ENCODE results near the gene TSPAN9. TPM values are rescaled to one million over a fixed set of nuclear protein-coding genes. Genes with fewer than 3 reads are reported as not detected.

TSPAN9 gene
- total and polyA plus RNA-seq, 4 donors, result 17.4 to 62.9 (median 34.2) TPM

DNA sequence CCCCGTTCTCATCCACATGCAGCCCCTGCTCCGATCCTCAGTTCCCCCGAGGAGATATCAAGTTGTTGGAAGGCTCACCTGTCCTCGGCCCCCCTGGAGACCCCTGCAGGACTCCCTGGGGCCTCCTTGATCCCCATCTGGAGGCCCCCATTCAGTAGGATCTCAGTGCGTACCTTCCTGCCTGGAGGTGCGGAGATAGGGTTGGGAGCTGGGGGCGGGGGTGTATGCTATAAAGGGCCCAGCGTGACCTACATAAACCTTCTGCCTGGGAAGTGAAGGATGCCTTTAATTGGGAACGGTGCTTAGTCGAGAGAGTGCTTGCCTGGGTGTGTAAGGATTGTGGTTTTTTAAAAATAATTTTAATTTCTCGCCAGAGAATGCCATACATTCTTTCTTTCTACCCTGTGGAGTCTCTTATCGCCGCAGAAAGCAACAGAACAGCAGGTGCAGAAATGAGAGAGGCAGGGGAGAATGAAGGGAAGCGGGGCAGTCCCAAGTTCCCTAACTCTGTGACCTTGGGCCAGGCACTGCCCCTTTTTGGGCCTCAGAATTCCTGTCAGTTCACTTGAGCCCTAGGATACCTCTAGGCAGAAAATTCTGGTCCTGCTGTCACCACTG is 153.7 kb downstream of the TSPAN9 start:
- WGBS, result 85% methylated on average over 14 of the region's 14 CpGs
- Histone ChIP-seq H3K36me3 (ENCODE audit: control insufficient read depth in 4 of 4, insufficient read depth in 3 of 4, low read depth in 1 of 4, low read length in 3 of 4) (peaks cover 0 to 10% (median under 1%) of the 10 kb centered on the region in 4 donors), H3K27me3 (ENCODE audit: control insufficient read depth in 4 of 4, insufficient read depth in 4 of 4, low read length in 3 of 4) (no peaks in the 10 kb centered on the region), H3K4me1 (ENCODE audit: control insufficient read depth in 4 of 4, insufficient read depth in 4 of 4, low read length in 3 of 4) (peaks cover 6 to 19% (median 15%) of the 10 kb centered on the region in 4 donors), H3K9ac (ENCODE audit: low read depth in 1 of 2, low read length in 2 of 2) (no peak overlapping the region), H3K9me3 (ENCODE audit: control insufficient read depth in 4 of 4, low read length in 3 of 4) (no peaks in the 10 kb centered on the region), H3K27ac (ENCODE audit: low read depth in 1 of 2, low read length in 2 of 2) (no peak overlapping the region), H3K4me3 (ENCODE audit: low read depth in 1 of 3, low read length in 3 of 3) (no peak overlapping the region)
- TF ChIP-seq EGR1 (IDR thresholded peaks at IDR 0.05; ENCODE audit: low read depth in 2 of 2) (no peak), RXRA (IDR thresholded peaks at IDR 0.05) (no peak), NR2F2 (IDR thresholded peaks at IDR 0.05) (no peak), YY1 (IDR thresholded peaks at IDR 0.05) (no peak), HNF4A (conservative IDR thresholded peaks at IDR 0.05) (no peak), JUND (IDR thresholded peaks at IDR 0.05) (no peak), SP1 (IDR thresholded peaks at IDR 0.05) (no peak), GABPA (IDR thresholded peaks at IDR 0.05 in 1 of 2, conservative IDR thresholded peaks at IDR 0.05 in 1 of 2) (no peak), HNF4G (IDR thresholded peaks at IDR 0.05) (no peak), TAF1 (conservative IDR thresholded peaks at IDR 0.05) (no peak), FOXA1 (IDR thresholded peaks at IDR 0.05) (no peak)
- TF ChIP-seq, protein P1, sequence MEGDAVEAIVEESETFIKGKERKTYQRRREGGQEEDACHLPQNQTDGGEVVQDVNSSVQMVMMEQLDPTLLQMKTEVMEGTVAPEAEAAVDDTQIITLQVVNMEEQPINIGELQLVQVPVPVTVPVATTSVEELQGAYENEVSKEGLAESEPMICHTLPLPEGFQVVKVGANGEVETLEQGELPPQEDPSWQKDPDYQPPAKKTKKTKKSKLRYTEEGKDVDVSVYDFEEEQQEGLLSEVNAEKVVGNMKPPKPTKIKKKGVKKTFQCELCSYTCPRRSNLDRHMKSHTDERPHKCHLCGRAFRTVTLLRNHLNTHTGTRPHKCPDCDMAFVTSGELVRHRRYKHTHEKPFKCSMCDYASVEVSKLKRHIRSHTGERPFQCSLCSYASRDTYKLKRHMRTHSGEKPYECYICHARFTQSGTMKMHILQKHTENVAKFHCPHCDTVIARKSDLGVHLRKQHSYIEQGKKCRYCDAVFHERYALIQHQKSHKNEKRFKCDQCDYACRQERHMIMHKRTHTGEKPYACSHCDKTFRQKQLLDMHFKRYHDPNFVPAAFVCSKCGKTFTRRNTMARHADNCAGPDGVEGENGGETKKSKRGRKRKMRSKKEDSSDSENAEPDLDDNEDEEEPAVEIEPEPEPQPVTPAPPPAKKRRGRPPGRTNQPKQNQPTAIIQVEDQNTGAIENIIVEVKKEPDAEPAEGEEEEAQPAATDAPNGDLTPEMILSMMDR (IDR thresholded peaks at IDR 0.05; ENCODE audit: low read depth, low read length, missing input control), result no peak
- TF ChIP-seq, protein P2, sequence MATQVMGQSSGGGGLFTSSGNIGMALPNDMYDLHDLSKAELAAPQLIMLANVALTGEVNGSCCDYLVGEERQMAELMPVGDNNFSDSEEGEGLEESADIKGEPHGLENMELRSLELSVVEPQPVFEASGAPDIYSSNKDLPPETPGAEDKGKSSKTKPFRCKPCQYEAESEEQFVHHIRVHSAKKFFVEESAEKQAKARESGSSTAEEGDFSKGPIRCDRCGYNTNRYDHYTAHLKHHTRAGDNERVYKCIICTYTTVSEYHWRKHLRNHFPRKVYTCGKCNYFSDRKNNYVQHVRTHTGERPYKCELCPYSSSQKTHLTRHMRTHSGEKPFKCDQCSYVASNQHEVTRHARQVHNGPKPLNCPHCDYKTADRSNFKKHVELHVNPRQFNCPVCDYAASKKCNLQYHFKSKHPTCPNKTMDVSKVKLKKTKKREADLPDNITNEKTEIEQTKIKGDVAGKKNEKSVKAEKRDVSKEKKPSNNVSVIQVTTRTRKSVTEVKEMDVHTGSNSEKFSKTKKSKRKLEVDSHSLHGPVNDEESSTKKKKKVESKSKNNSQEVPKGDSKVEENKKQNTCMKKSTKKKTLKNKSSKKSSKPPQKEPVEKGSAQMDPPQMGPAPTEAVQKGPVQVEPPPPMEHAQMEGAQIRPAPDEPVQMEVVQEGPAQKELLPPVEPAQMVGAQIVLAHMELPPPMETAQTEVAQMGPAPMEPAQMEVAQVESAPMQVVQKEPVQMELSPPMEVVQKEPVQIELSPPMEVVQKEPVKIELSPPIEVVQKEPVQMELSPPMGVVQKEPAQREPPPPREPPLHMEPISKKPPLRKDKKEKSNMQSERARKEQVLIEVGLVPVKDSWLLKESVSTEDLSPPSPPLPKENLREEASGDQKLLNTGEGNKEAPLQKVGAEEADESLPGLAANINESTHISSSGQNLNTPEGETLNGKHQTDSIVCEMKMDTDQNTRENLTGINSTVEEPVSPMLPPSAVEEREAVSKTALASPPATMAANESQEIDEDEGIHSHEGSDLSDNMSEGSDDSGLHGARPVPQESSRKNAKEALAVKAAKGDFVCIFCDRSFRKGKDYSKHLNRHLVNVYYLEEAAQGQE (IDR thresholded peaks at IDR 0.05), result no peak
- TF ChIP-seq, protein P3, sequence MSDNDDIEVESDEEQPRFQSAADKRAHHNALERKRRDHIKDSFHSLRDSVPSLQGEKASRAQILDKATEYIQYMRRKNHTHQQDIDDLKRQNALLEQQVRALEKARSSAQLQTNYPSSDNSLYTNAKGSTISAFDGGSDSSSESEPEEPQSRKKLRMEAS (IDR thresholded peaks at IDR 0.05), result no peak
- TF ChIP-seq, protein P4, sequence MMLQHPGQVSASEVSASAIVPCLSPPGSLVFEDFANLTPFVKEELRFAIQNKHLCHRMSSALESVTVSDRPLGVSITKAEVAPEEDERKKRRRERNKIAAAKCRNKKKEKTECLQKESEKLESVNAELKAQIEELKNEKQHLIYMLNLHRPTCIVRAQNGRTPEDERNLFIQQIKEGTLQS (IDR thresholded peaks at IDR 0.05), result no peak
- no peak for DNase-seq (ENCODE audit: low spot score)

DNA sequence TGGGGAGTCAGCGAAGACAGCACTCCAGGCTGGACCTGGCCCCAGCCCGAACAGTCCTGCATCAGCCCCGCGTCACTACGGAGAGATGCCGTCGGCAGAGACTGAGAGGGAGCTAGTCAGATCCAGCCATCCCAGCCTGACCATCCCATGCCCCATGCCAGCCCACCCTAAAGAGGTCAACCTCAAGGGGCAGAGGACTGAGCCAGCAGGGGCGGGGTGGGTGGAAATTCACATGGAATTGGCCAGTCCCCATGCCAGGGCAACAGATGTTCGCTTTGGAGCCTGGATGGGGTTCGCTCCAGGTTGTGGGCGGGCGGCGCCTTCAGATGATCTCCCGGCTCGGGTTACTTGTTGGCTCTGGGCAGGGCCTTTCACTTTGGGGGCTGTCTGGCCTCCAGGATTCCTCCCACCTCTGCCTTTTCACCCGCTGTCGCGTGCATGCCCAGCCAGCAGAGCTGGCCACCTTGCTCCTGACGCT is 154.3 kb downstream of the TSPAN9 start:
- no peak overlapping the region for H3K9ac ChIP-seq (ENCODE audit: low read depth in 1 of 2, low read length in 2 of 2)
- no peak for DNase-seq (ENCODE audit: low spot score)
- WGBS, result 91% methylated on average over 19 of the region's 19 CpGs
- no peak overlapping the region for H3K27ac ChIP-seq (ENCODE audit: low read depth in 1 of 2, low read length in 2 of 2)
- H3K36me3 ChIP-seq (ENCODE audit: control insufficient read depth in 4 of 4, insufficient read depth in 3 of 4, low read depth in 1 of 4, low read length in 3 of 4), result peaks cover 0 to 15% (median under 1%) of the 10 kb centered on the region in 4 donors
- H3K4me3 ChIP-seq (ENCODE audit: low read depth in 1 of 3, low read length in 3 of 3), result no peak overlapping the region
- peaks cover 6 to 14% (median 12%) of the 10 kb centered on the region in 4 donors for H3K4me1 ChIP-seq (ENCODE audit: control insufficient read depth in 4 of 4, insufficient read depth in 4 of 4, low read length in 3 of 4)
- H3K9me3 ChIP-seq (ENCODE audit: control insufficient read depth in 4 of 4, low read length in 3 of 4), result no peaks in the 10 kb centered on the region
- no peaks in the 10 kb centered on the region for H3K27me3 ChIP-seq (ENCODE audit: control insufficient read depth in 4 of 4, insufficient read depth in 4 of 4, low read length in 3 of 4)
- no peak for TF ChIP-seq YY1 (IDR thresholded peaks at IDR 0.05)
- TF ChIP-seq TAF1 (conservative IDR thresholded peaks at IDR 0.05), result no peak
- TF ChIP-seq, protein P4 (IDR thresholded peaks at IDR 0.05), result no peak
- no peak for TF ChIP-seq SP1 (IDR thresholded peaks at IDR 0.05)
- no peak for TF ChIP-seq NR2F2 (IDR thresholded peaks at IDR 0.05)
- TF ChIP-seq HNF4G (IDR thresholded peaks at IDR 0.05), result no peak
- TF ChIP-seq, protein P1 (IDR thresholded peaks at IDR 0.05; ENCODE audit: low read depth, low read length, missing input control), result no peak
- TF ChIP-seq FOXA2 (IDR thresholded peaks at IDR 0.05), result no peak
- no peak for TF ChIP-seq FOXA1 (IDR thresholded peaks at IDR 0.05)
- no peak for TF ChIP-seq JUND (IDR thresholded peaks at IDR 0.05)
- no peak for TF ChIP-seq HNF4A (conservative IDR thresholded peaks at IDR 0.05)
- no peak for TF ChIP-seq GABPA (IDR thresholded peaks at IDR 0.05 in 1 of 2, conservative IDR thresholded peaks at IDR 0.05 in 1 of 2)
- TF ChIP-seq EGR1 (IDR thresholded peaks at IDR 0.05; ENCODE audit: low read depth in 2 of 2), result no peak
- TF ChIP-seq, protein P5, sequence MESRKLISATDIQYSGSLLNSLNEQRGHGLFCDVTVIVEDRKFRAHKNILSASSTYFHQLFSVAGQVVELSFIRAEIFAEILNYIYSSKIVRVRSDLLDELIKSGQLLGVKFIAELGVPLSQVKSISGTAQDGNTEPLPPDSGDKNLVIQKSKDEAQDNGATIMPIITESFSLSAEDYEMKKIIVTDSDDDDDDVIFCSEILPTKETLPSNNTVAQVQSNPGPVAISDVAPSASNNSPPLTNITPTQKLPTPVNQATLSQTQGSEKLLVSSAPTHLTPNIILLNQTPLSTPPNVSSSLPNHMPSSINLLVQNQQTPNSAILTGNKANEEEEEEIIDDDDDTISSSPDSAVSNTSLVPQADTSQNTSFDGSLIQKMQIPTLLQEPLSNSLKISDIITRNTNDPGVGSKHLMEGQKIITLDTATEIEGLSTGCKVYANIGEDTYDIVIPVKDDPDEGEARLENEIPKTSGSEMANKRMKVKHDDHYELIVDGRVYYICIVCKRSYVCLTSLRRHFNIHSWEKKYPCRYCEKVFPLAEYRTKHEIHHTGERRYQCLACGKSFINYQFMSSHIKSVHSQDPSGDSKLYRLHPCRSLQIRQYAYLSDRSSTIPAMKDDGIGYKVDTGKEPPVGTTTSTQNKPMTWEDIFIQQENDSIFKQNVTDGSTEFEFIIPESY (IDR thresholded peaks at IDR 0.05), result no peak

Data from liver (tissue), 9 donors.